ENCODE measurements around the gene PLVAP.

Gene PLVAP

DNA sequence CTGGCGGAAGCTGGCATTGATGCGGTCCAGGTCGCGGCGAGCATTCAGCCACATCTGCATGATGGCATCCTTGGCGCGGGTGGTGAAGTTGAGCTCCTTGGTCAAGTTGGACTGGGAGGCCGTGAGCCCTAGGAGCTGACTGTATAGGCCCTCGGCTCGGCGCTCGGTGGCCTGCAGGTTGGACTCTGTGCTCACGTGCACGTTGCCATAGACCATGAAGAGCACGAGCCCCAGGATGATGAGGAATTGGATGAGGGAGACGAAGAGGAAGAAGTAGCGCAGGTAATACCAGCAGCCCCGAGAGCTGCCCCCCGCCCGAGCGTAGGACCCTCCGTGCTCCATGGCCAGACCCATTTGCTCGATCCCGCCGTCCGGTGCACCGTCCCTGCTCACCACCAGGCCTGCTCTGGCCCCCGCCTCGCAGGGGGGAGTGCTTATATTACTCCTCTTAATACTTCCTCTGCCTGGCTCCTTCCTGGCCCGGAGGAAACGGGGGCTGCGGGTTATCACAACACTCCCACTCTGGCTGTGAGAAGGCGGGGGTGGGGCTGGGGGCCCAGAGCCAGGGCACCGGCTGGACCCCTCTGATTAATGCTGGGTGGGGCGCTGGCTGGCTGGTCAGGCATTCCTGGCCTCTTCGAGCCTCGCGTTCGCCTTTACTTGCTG is at the start of gene PLVAP:
PLVAP (minus strand) TSS at position 408 of the 666 bp plus-strand sequence; CDS start at position 354, 54 bp downstream.
- peaks cover 10% of the 10 kb centered on the region for H3K27me3 Mint-ChIP-seq (ENCODE audit: low read depth)
- peak within 1 kb of the TSS in 2 of 3 experiments; percentile 25 to 51 for H3K4me3 Mint-ChIP-seq
- H3K4me1 Mint-ChIP-seq = peaks cover 9% of the 10 kb centered on the region
- H3K9me3 Mint-ChIP-seq = peaks cover 7% of the 10 kb centered on the region
- no peaks in the 10 kb centered on the region for H3K36me3 Mint-ChIP-seq (ENCODE audit: low read depth)
- TF ChIP-seq CTCF (IDR thresholded peaks at IDR 0.05; ENCODE audit: unreplicated experiment in 3 of 3) = no peak
- peak within 1 kb of the TSS in 2 of 3 experiments; percentile 49 to 70 for H3K27ac Mint-ChIP-seq

DNA sequence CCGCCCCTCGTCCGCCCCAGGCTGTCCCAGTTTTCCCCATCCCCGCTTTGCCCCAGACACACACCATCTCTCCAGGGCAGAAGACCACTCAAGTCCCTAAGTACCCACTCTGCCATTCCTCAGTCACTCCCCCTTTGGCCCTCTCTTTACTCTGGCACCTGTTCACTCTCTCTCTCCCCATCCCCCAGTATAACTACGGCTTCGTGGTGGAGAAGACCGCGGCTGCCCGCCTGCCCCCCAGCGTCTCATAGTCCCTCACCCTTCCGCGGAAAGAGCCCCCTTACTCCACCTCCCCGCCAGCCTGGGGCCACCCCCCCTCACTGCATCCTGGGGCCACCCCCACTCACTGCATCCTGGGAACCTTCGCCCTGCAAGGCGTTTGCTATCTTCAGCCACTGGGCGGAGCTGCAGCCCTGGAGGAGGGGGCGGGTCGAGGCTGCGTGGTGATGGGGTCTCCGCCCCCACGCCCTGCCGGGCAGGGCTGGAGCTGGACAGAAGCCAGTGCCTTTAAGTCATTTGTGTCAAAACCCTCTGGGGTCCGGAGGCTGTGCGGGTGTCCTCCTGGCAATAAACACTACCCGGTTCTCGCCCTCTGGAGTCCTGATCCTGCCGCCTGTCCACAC is 47.7 kb upstream of the PLVAP start:
- Mint-ChIP-seq H3K4me1 (peaks cover 18% of the 10 kb centered on the region), H3K36me3 (ENCODE audit: low read depth) (peaks cover 4% of the 10 kb centered on the region), H3K9me3 (no peaks in the 10 kb centered on the region), H3K27ac (no peak overlapping the region), H3K27me3 (ENCODE audit: low read depth) (no peaks in the 10 kb centered on the region), H3K4me3 (peak overlapping the region; percentile 53 to 69 (median 68))
- peak; percentile 45 to 61 (median 46) for TF ChIP-seq CTCF (IDR thresholded peaks at IDR 0.05; ENCODE audit: unreplicated experiment in 3 of 3)

DNA sequence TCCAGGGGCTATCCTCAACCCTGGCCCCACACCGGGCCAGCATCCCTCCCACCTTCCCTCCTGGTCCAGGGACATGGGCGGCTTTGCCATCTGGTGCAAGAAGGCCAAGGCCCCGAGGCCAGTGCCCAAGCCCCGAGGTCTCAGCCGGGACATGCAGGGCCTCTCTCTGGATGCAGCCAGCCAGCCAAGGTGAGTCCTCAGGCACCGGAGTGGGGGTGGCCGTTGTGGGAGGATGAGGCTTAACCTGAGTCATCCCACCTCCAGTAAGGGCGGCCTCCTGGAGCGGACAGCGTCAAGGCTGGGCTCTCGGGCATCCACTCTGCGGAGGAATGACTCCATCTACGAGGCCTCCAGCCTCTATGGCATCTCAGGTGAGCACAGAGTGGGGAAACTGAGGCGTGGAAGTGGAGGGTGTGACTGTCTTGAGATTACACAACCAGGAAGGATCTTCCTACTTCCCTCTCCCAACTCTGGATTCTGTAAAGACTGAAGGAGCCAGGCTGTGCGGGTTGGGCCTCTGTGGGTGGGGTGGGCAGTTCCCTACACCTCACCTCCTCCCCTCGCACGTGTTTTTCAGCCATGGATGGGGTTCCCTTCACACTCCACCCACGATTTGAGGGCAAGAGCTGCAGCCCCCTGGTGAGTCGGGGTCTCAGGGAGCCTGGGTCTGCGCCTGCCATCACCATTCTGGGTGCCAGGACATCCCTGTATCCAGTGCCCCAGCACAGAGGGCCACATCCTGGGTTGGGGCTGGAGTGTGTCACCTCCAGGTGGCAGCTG is 46.5 kb upstream of the PLVAP start:
- no peaks in the 10 kb centered on the region for H3K27me3 Mint-ChIP-seq (ENCODE audit: low read depth)
- no peak for TF ChIP-seq CTCF (IDR thresholded peaks at IDR 0.05; ENCODE audit: unreplicated experiment in 3 of 3)

GRCh38 chr19:17421942-17422341 is 44.8 kb upstream of the PLVAP start:
- peaks cover 26% of the 10 kb centered on the region for H3K4me1 Mint-ChIP-seq
- H3K4me3 Mint-ChIP-seq = peak overlapping the region in 1 of 3 experiments; percentile 21
- no peak for TF ChIP-seq CTCF (IDR thresholded peaks at IDR 0.05; ENCODE audit: unreplicated experiment in 3 of 3)
- H3K36me3 Mint-ChIP-seq (ENCODE audit: low read depth) = peaks cover 4% of the 10 kb centered on the region
- H3K27me3 Mint-ChIP-seq (ENCODE audit: low read depth) = no peaks in the 10 kb centered on the region
- H3K9me3 Mint-ChIP-seq = no peaks in the 10 kb centered on the region
- H3K27ac Mint-ChIP-seq = no peak overlapping the region

More for the DNA sequence above, 46.5 kb upstream of the PLVAP start:
- Mint-ChIP-seq H3K36me3 (ENCODE audit: low read depth) (peaks cover 4% of the 10 kb centered on the region), H3K27ac (no peak overlapping the region), H3K4me3 (peak overlapping the region in 1 of 3 experiments; percentile 12), H3K9me3 (no peaks in the 10 kb centered on the region), H3K4me1 (peaks cover 22% of the 10 kb centered on the region)

DNA sequence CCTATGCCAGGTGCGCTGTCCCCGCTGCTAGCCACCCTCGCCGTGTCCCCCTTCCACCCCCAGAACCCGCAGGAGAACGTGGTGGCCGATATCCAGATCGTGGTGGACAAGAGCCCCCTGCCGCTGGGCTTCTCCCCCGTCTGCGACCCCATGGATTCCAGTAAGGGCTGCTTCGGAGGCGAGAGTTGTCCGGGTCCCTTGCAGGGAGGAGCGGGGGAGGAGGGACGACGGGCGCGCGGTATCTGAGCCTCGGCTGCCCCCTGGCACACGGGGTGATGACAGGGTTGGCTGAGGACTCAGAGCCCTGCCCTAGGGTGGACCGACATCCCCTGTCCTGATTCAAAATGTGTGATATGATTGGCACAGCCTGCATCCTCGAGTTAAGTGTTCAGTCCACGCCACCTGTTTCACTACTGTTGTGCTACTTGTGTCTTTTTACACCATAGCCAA is 43.4 kb upstream of the PLVAP start:
- Mint-ChIP-seq H3K9me3 (no peaks in the 10 kb centered on the region), H3K36me3 (ENCODE audit: low read depth) (peaks cover 4% of the 10 kb centered on the region), H3K27me3 (ENCODE audit: low read depth) (no peaks in the 10 kb centered on the region), H3K4me3 (peak overlapping the region; percentile 93 to 95 (median 93)), H3K27ac (peak overlapping the region; percentile 61 to 88 (median 80)), H3K4me1 (peaks cover 34% of the 10 kb centered on the region)
- peak in 2 of 3 experiments; percentile 7 to 10 for TF ChIP-seq CTCF (IDR thresholded peaks at IDR 0.05; ENCODE audit: unreplicated experiment in 3 of 3)

Data from nephron (organoid).